Skeletal muscle cell (primary cell): Measurements from ENCODE around the gene KCNG1.

ENCODE experiments used
- DNase-seq: peaks from one replicate; pipeline ENCODE4 v3.0.0-alpha.2; 2010; ENCODE audit warnings: low read depth
- H3K4me3 ChIP-seq: 2 replicates; pipeline ENCODE4 v1.5.1; 2011; ENCODE audit warnings: low read depth, mild to moderate bottlenecking, control low read depth, low read length, moderate library complexity

KCNG1 gene

DNA sequence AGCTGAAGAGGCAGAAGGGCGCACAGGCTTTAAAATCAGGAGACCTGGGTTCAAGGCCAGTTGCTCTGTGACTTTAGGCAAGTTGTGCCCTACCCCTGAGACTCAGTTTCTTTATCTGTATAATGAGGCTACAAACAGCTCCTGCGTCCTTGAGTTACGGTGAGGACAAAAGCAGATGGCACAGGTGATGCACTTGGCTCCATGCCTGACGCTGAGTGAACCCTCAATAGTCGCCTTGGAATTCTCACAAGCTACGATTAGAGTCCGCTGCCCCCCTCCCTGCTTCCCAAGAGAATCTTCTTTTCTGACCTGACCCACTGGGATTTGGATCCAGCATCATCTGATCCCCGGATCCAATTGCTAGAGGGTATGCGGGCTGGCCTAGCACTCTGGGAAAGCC, 6.4 kb downstream of the KCNG1 start:
- no peak overlapping the region for H3K4me3 ChIP-seq
- no peak for DNase-seq

- DNase-seq, result no peak
Observed at GRCh38 chr20:51014797-51015722, 7.8 kb downstream of the KCNG1 start.

GRCh38 chr20:51013577-51014330, 9.2 kb downstream of the KCNG1 start:
- no peak for DNase-seq
- H3K4me3 ChIP-seq, result no peak overlapping the region

More at GRCh38 chr20:51014797-51015722, 7.8 kb downstream of the KCNG1 start:
- no peak overlapping the region for H3K4me3 ChIP-seq

DNA sequence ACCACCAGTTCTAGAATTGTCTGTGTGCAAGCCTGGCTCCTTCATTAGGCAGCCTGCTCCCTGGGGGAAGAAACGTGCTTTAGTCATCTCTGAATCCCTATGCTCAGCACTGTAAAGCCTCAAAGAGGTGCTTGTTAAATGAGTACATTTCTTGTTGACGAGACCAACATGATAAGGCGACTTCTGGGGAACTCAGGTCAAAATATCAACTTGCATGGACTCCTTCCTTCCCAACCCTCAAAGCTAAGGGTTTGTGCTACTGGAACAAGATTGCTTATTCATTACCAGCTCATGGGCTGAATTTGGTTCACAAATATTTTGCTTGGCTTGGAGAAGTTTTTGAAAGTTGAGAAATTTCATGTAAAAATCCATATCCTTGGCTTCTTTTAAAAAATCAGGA, 10.6 kb downstream of the KCNG1 start:
- no peak for DNase-seq
- no peak overlapping the region for H3K4me3 ChIP-seq

GRCh38 chr20:51011479-51011878, 11.4 kb downstream of the KCNG1 start:
- H3K4me3 ChIP-seq, result no peak overlapping the region
- no peak for DNase-seq

- no peak for DNase-seq
- no peak overlapping the region for H3K4me3 ChIP-seq
Observed at GRCh38 chr20:51010932-51011331, 12.0 kb downstream of the KCNG1 start.

DNA sequence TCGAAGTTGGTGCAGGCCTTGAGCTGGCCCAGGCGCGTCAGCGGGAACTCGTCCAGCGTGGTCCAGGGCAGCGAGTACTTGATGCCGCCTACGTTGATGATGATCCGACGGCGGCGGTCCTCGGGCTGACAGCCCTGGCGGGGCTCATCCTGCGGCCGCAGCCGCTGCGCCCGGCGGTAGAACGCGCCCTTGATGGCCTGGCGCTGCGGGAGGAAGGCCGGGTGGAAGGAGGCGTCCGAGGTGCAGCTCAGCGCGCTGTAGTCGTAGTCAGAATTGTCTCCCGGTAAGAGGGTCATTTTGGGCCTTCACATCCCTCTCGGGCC, 12.9 kb downstream of the KCNG1 start:
- DNase-seq, result no peak
- no peak overlapping the region for H3K4me3 ChIP-seq

DNA sequence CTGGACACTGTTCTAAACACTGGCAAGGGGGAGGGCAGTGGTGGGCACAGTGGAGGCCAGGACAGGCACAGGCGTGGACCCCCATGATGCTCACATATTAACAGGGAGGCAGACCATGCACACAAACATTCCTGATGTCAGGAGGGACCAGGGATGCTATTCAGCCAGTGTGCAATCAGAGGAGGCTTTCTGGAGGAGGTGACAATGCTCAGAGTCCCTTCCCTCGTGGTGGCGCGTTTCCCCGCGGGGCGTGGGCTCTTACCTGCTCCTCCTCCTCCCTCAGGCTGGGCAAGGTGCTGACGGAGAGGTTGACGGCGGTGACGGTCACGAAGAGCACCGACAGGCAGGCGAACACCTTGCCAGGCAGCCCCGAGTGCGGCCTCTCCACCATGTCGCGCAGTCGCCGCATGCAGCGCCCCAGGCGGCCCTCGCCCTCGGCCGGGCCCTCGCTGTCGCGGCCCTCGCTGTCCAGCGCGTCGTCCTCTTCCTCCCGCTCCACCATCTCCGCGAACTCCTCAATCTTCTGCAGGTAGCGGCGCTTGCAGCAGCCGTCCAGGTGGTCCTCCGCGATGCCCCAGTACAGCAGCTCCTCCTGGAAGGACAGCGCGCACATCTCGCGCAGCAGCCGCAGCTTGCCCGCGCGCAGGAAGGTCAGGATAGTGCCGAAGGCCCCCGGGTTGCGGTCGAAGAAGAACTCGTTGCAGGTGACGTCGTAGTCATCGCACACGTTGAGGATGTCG, 13.4 kb downstream of the KCNG1 start:
- H3K4me3 ChIP-seq, result no peak overlapping the region
- DNase-seq, result no peak

GRCh38 chr20:51008718-51009117, 14.2 kb downstream of the KCNG1 start:
- DNase-seq, result no peak
- H3K4me3 ChIP-seq, result no peak overlapping the region

- no peak overlapping the region for H3K4me3 ChIP-seq
- DNase-seq, result no peak
Observed at GRCh38 chr20:51005214-51005613, 17.7 kb downstream of the KCNG1 start.

GRCh38 chr20:51004781-51005180, 18.1 kb downstream of the KCNG1 start:
- H3K4me3 ChIP-seq, result no peak overlapping the region
- DNase-seq, result no peak

- no peak for DNase-seq
- no peak overlapping the region for H3K4me3 ChIP-seq
Observed at GRCh38 chr20:51004305-51004727, 18.6 kb downstream of the KCNG1 start.

GRCh38 chr20:51003753-51004152, 19.2 kb downstream of the KCNG1 start:
- DNase-seq, result no peak
- no peak overlapping the region for H3K4me3 ChIP-seq

- no peak overlapping the region for H3K4me3 ChIP-seq
Observed at GRCh38 chr20:51002633-51003032, 20.3 kb downstream of the KCNG1 start.

DNA sequence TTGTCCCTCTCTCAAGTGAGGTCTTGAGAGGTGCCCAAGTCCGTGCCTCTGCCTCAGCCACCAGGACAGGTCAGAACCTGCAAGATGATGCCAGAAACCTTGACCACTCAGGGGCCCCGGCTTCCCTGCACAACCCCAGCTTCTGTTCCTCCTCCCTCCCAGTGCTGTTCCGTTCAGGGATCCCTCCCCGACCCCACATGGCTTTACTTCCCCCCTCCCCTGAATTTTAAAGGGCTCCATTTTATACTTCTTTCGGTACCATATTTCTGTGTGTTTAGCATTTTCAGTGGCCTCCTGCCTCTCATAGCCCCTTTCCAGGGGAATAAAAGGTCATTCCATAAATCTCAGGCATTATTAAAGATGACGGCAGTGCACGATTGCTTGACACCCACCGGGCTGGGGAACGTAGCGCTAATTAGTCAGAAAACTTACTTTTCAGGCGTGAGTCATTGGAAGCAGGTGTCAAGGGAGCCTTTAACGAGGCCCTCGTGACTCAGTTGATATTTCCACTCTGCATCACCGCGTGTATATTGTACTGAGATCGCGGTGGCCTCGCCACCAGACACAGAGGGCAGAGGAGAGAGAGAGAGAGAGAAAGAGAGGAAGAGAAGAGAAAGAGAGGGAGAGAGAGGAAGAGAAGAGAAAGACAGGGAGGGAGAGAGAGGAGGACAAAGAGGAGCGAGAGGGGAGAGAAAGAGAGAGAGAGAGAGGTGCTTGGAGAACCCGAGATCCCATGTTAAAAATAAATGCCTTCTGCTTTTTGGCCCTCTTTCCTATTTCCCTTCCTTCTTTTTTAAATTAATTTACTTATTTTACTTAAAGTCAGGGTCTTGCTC, 21.3 kb downstream of the KCNG1 start:
- DNase-seq, result no peak
- no peak overlapping the region for H3K4me3 ChIP-seq

More at GRCh38 chr20:51002633-51003032, 20.3 kb downstream of the KCNG1 start:
- no peak for DNase-seq

- no peak overlapping the region for H3K4me3 ChIP-seq
- DNase-seq, result no peak
Observed at GRCh38 chr20:50999355-50999754, 23.6 kb downstream of the KCNG1 start.

DNA sequence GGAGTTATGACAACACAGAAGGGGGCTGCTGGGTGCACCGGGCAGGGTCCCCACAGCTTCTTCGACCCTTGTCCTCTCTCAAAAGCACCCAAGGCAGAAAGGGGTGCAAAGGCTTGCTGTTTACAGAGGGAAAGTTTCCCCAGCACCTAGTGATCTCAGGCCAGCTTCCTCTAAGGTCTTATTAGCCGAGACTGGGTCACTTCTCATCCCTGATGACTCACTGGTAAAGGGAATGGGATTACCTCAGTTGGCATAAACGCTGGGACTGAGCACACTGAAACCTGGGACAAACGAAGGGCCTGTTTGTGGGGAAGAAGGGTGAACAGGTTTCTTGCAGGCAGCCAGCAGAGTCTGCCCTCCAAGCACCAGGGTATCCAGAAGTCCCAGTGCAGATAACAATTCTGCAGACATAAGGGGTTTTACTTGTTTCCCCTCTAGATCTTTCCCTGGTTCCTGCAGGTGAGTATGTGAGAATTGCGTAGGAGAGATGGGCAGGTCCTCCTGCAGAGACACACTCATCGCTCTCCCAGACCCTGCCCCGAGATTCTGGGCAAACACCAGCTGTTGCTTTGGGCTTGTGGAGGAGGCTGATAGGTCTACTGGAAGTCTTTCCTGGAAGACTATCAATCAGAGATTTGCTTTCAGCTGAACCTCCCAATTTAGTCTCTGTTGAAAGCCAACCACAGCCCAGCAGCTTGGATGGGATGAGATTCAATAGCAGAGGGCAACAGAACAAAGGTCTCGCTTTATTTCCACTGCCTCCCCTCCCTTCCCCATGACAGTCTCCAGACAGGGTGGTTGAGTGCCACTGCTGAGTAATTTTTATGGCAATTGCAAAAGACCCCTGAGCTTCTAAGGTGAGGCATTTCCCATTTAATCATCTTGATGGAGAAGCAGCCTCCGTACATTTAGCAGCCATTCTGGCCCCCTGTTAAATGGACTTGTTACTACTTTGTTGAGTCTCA, 25.7 kb downstream of the KCNG1 start:
- DNase-seq, result no peak
- H3K4me3 ChIP-seq, result no peak overlapping the region

DNA sequence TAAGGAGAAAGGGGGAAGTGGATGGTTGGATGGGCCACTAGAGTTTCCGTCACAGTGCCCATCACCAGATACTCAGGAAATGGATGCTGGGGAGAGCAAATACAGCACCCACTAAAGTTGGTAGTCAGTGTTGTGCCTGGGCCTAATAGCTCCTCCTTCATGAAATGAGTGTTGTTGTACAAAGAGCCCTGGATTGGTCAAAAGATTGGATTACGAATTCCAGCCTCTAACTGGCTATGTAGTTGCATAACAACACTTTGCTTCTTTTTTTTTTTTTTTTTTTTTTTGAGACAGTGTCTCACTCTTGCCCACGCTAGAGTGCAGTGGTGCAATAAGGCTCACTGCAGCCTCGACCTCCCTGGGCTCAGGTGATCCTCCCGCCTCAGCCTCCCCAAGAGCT, 27.4 kb downstream of the KCNG1 start:
- H3K4me3 ChIP-seq, result no peak overlapping the region
- DNase-seq, result no peak
